ENCODE measurements around the gene MAP2.

MAP2 gene

GRCh38 chr2:209690029-209690754, 266.3 kb downstream of the MAP2 start:
- POLR2A ChIA-PET, result no interaction called here
- TF ChIP-seq HDGF (IDR thresholded peaks at IDR 0.05; ENCODE audit: borderline replicate concordance), result no peak
- TF ChIP-seq FOXK2 (IDR thresholded peaks at IDR 0.05), result no peak
- no peak for TF ChIP-seq PKNOX1 (IDR thresholded peaks at IDR 0.05)
- TF ChIP-seq FOXM1 (IDR thresholded peaks at IDR 0.05; ENCODE audit: borderline replicate concordance), result no peak
- no peak for TF ChIP-seq NFRKB (IDR thresholded peaks at IDR 0.05)
- TF ChIP-seq ELF4 (IDR thresholded peaks at IDR 0.05), result no peak
- no peak for TF ChIP-seq ZNF384 (IDR thresholded peaks at IDR 0.05)
- no peak for TF ChIP-seq SP1 (IDR thresholded peaks at IDR 0.05)
- CTCF ChIA-PET, result no interaction called here

GRCh38 chr2:209694748-209695147, 270.9 kb downstream of the MAP2 start:
- ChIA-PET CTCF (no interaction called here), POLR2A (no interaction called here)
- TF ChIP-seq HDGF (IDR thresholded peaks at IDR 0.05; ENCODE audit: borderline replicate concordance) (no peak), SP1 (IDR thresholded peaks at IDR 0.05) (no peak), LEF1 (IDR thresholded peaks at IDR 0.05; ENCODE audit: borderline replicate concordance) (no peak), BHLHE40 (IDR thresholded peaks at IDR 0.05; ENCODE audit: borderline replicate concordance) (no peak), TARDBP (IDR thresholded peaks at IDR 0.05) (no peak), SUZ12 (IDR thresholded peaks at IDR 0.05) (no peak), FOXK2 (IDR thresholded peaks at IDR 0.05) (no peak), PKNOX1 (IDR thresholded peaks at IDR 0.05) (no peak), FOXM1 (IDR thresholded peaks at IDR 0.05; ENCODE audit: borderline replicate concordance) (no peak)
- DNase-seq (ENCODE audit: extremely low spot score), result no peak

More at GRCh38 chr2:209690029-209690754, 266.3 kb downstream of the MAP2 start:
- DNase-seq (ENCODE audit: extremely low spot score), result no peak

DNA sequence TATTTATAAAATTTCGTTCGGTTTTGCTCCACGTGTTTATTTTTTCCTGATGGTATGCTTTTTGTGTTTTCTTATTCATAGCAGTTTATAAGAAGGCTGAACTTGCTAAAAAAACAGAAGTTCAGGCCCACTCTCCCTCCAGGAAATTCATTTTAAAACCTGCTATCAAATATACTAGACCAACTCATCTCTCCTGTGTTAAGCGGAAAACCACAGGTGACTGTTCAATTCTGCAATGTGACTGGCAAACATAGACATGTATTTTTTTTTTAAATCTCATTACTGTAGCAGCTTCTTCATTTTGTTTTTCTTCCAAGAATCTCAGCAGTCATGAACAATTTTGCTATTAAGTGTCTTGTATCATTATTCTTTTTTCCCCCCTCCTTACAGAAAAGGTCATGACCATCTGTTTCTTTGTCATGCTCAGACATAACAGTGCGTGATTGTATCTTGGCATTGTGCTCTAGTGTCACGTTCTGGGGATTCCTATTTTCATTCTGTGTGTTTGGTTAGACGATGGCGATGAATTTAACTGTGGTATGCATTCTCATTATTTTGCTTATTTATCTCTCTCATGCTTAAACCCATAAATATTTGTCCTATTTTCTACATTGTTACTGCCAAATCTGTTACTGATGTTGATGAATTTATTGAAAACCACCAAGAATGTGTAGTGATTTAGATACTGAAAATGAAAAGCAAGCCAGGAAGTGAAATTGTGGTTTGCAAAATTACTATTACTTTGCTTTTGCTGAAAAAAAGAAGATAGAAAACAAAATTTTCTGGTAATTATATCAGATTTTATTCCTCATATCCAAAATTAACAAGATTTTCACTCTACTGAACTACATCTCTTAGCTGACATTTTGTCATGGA, 273.2 kb downstream of the MAP2 start:
- TF ChIP-seq SUZ12 (IDR thresholded peaks at IDR 0.05) (no peak), CTBP1 (IDR thresholded peaks at IDR 0.05; ENCODE audit: borderline replicate concordance) (no peak), ARNT (IDR thresholded peaks at IDR 0.05) (no peak), PKNOX1 (IDR thresholded peaks at IDR 0.05) (no peak), NFRKB (IDR thresholded peaks at IDR 0.05) (no peak), SP1 (IDR thresholded peaks at IDR 0.05) (no peak), ZNF384 (IDR thresholded peaks at IDR 0.05) (no peak), ELF4 (IDR thresholded peaks at IDR 0.05) (no peak), TARDBP (IDR thresholded peaks at IDR 0.05) (no peak), BHLHE40 (IDR thresholded peaks at IDR 0.05; ENCODE audit: borderline replicate concordance) (no peak)
- CTCF ChIA-PET, result no interaction called here
- POLR2A ChIA-PET, result no interaction called here
- no peak for DNase-seq (ENCODE audit: extremely low spot score)

GRCh38 chr2:209702775-209703174, 278.9 kb downstream of the MAP2 start:
- TF ChIP-seq L3MBTL2 (conservative IDR thresholded peaks at IDR 0.05) (no peak), SP1 (IDR thresholded peaks at IDR 0.05) (no peak), FOXK2 (IDR thresholded peaks at IDR 0.05) (no peak), LEF1 (IDR thresholded peaks at IDR 0.05; ENCODE audit: borderline replicate concordance) (no peak), FOXM1 (IDR thresholded peaks at IDR 0.05; ENCODE audit: borderline replicate concordance) (no peak), TARDBP (IDR thresholded peaks at IDR 0.05) (no peak), ELF4 (IDR thresholded peaks at IDR 0.05) (no peak), NFRKB (IDR thresholded peaks at IDR 0.05) (no peak), ZNF384 (IDR thresholded peaks at IDR 0.05) (no peak), HDGF (IDR thresholded peaks at IDR 0.05; ENCODE audit: borderline replicate concordance) (no peak), FOXA1 (IDR thresholded peaks at IDR 0.05) (no peak), BHLHE40 (IDR thresholded peaks at IDR 0.05; ENCODE audit: borderline replicate concordance) (no peak)
- ChIA-PET POLR2A (no interaction called here), CTCF (no interaction called here)
- no peak for DNase-seq (ENCODE audit: extremely low spot score)

DNA sequence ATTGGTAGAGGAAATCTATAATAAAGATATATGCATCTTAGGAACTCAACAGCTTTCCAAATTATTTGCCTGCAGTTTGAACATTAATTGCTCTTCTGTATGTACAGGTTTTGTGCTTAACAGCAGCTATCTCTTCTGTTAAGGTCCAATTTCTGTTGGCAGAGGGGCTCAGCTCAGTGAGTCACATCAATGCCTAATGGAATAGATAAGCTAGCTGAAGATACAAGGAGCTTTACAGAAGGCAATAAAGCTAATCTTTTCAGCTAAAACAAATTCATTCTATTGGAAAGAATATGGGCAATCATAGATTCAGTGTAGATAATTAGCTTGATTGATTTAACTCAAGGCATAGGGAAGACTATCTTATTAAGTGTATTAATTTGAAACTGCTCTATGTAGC, 289.4 kb downstream of the MAP2 start:
- TF ChIP-seq NFRKB (IDR thresholded peaks at IDR 0.05), result no peak
- no peak for TF ChIP-seq ZNF384 (IDR thresholded peaks at IDR 0.05)
- no peak for TF ChIP-seq FOXM1 (IDR thresholded peaks at IDR 0.05; ENCODE audit: borderline replicate concordance)
- no peak for TF ChIP-seq SP1 (IDR thresholded peaks at IDR 0.05)
- no peak for TF ChIP-seq FOXA1 (IDR thresholded peaks at IDR 0.05)
- no peak for TF ChIP-seq HDGF (IDR thresholded peaks at IDR 0.05; ENCODE audit: borderline replicate concordance)
- no peak for TF ChIP-seq PKNOX1 (IDR thresholded peaks at IDR 0.05)
- no peak for TF ChIP-seq FOXK2 (IDR thresholded peaks at IDR 0.05)
- CTCF ChIA-PET, result no interaction called here

More for the DNA sequence above, 289.4 kb downstream of the MAP2 start:
- no peak for DNase-seq (ENCODE audit: extremely low spot score)
- POLR2A ChIA-PET, result no interaction called here
